Pancreas (tissue), 10 donors: ENCODE results near the gene ST8SIA2. TPM values are rescaled to one million over a fixed set of nuclear protein-coding genes. Genes with fewer than 3 reads are reported as not detected.

Experiments
- ATAC-seq, 4 donors: fragments of 200-7000 bp; cut with Tn5 transposase; one replicate each; pipeline versions ENCODE4 v1.8.0 to v1.9.1; 2020; ENCODE audit warnings: mild to moderate bottlenecking in 4 of 4, moderate library complexity in 4 of 4
- DNase-seq, 6 donors: peaks; one replicate each; pipeline ENCODE4 v3.0.0-alpha.2; 2020
- FAIRE-seq: peaks from 2 replicates; lab custom pipeline; 2012; peaks lifted over from hg19 to GRCh38; lab: Jason Lieb, UNC
- H3K27ac ChIP-seq, 4 donors: fragments of 200-600 bp; sonication (generic); 1 replicate in 3 of 4; 2 replicates in 1 of 4; pipeline versions ENCODE4 v1.5.0 to v1.8.0; 2020
- H3K27me3 ChIP-seq, 4 donors: fragments of 200-600 bp; one replicate each; pipeline ENCODE4 v1.8.0; 2021
- H3K36me3 ChIP-seq, 3 donors: fragments of 200-600 bp; sonication (generic) in 1 of 3; one replicate each; pipeline versions ENCODE4 v1.5.0 to v1.8.0; 2020 to 2021
- H3K4me1 ChIP-seq, 3 donors: fragments of 200-600 bp; one replicate each; pipeline ENCODE4 v1.8.0; 2021
- H3K4me3 ChIP-seq, 4 donors: fragments of 200-600 bp; sonication (generic) in 2 of 4; one replicate each; pipeline versions ENCODE4 v1.5.0 to v1.8.0; 2020 to 2021
- H3K9me3 ChIP-seq, 4 donors: fragments of 200-600 bp; one replicate each; pipeline ENCODE4 v1.8.0; 2021
- CTCF ChIP-seq, 4 donors: fragments of 200-600 bp; sonication (generic) in 3 of 4; IDR thresholded peaks; one replicate each; pipeline versions ENCODE4 v1.5.0 to v1.8.0; 2021; ENCODE audit warnings: antibody characterized with exemption in 4 of 4
- WGBS, 2 donors: extraction: QIAGEN DNeasy Blood & Tissue Kit; methylation state at CpG; one replicate each; pipeline ENCODE4 v1.1.7; 2013; 5-methylcytosine and 5-hydroxymethylcytosine counted together
- intact Hi-C, 3 donors: fragments of 100-400 bp; cut with DNase I; formaldehyde crosslinking; loops; one replicate each; pipeline versions ENCODE4 v1.11.1 to v1.14.2; 2022
- polyA plus RNA-seq, 2 donors: library from polyadenylated mRNA; stranded (reverse); fragments of 200-250 nt; gene quantifications; one replicate each; pipeline ENCODE4 v1.2.3, GENCODE V29; 2013
- total RNA-seq, 6 donors: library from RNA; stranded (reverse); fragmentation: NEBNext Ultra II Directional in 4 of 6; extraction: Animal tissue kit (Norgen Biotek cat#: 25700) in 4 of 6; gene quantifications; one replicate each; pipeline versions ENCODE4 v1.2.1 to v1.2.4, GENCODE V29; 2021 to 2023
- donor health status: healthy with polysubstance abuse.
- donor health status: DM: no; HTN: no; CAD: no; lungs with moderate emphysema.
- donor health status: DM: no; HTN: no; CAD: no.
- donor health status: control.
- donor health status: control.
- donor health status: Bipolar disorder and iron deficiency.
- donor health status: DM: yes; HTN: yes; CAD: no.
- donor health status: DM: no; HTN: no; CAD: no.
- donor health status: DM: no; HTN: no; CAD: no.
- donor health status: DM: yes; HTN: yes; CAD: no.

ST8SIA2 gene
- total and polyA plus RNA-seq, 8 donors, result 0.02 to 0.19 TPM; not detected in 6

- FAIRE-seq (no peak), ATAC-seq (no peak), DNase-seq (no peak)
- no peak overlapping the region for H3K27ac ChIP-seq
- H3K27me3 ChIP-seq, result peaks cover 0 to 7% (median 0%) of the 10 kb centered on the region in 4 donors
- TF ChIP-seq CTCF (IDR thresholded peaks at IDR 0.05), result no peak
- WGBS, 2 donors, result 45 to 53% methylated on average over 10 of the region's 10 CpGs
- no peaks in the 10 kb centered on the region for H3K4me1 ChIP-seq
- H3K36me3 ChIP-seq, result no peaks in the 10 kb centered on the region
- no peak overlapping the region for H3K4me3 ChIP-seq
- intact Hi-C loops, result no loop called here
- no peaks in the 10 kb centered on the region for H3K9me3 ChIP-seq
Measured at GRCh38 chr15:92361321-92362000, 32.2 kb upstream of the ST8SIA2 start.

GRCh38 chr15:92362001-92362350, 31.7 kb upstream of the ST8SIA2 start:
- Histone ChIP-seq H3K27ac (no peak overlapping the region), H3K4me3 (no peak overlapping the region), H3K27me3 (peaks cover 0 to 7% (median 0%) of the 10 kb centered on the region in 4 donors), H3K4me1 (no peaks in the 10 kb centered on the region), H3K9me3 (no peaks in the 10 kb centered on the region), H3K36me3 (no peaks in the 10 kb centered on the region)
- intact Hi-C loops, result no loop called here
- TF ChIP-seq CTCF (IDR thresholded peaks at IDR 0.05), result no peak
- 33 to 46% methylated on average over 3 of the region's 3 CpGs for WGBS, 2 donors
- DNase-seq (no peak), ATAC-seq (no peak), FAIRE-seq (no peak)

- WGBS, 2 donors, result 7 to 9% methylated on average over 6 of the region's 6 CpGs
- DNase-seq, result no peak
- no peak for ATAC-seq
Measured at GRCh38 chr15:92365084-92365483, 28.6 kb upstream of the ST8SIA2 start.

GRCh38 chr15:92365906-92366305, 27.8 kb upstream of the ST8SIA2 start:
- Histone ChIP-seq H3K4me3 (no peak overlapping the region), H3K9me3 (no peaks in the 10 kb centered on the region), H3K4me1 (no peaks in the 10 kb centered on the region), H3K36me3 (no peaks in the 10 kb centered on the region), H3K27me3 (peaks cover 0 to 7% (median 0%) of the 10 kb centered on the region in 4 donors), H3K27ac (no peak overlapping the region)
- WGBS, 2 donors, result 62 to 63% methylated on average over 3 of the region's 3 CpGs
- no peak for TF ChIP-seq CTCF (IDR thresholded peaks at IDR 0.05)
- no peak for DNase-seq
- ATAC-seq, result no peak
- intact Hi-C loops, result no loop called here
- FAIRE-seq, result no peak

More at GRCh38 chr15:92365084-92365483, 28.6 kb upstream of the ST8SIA2 start:
- Histone ChIP-seq H3K9me3 (no peaks in the 10 kb centered on the region), H3K4me1 (no peaks in the 10 kb centered on the region), H3K36me3 (no peaks in the 10 kb centered on the region), H3K27me3 (peaks cover 0 to 7% (median 0%) of the 10 kb centered on the region in 4 donors), H3K4me3 (no peak overlapping the region), H3K27ac (no peak overlapping the region)
- no peak for TF ChIP-seq CTCF (IDR thresholded peaks at IDR 0.05)
- intact Hi-C loops, result no loop called here
- FAIRE-seq, result no peak

GRCh38 chr15:92366381-92366780, 27.3 kb upstream of the ST8SIA2 start:
- no peak for TF ChIP-seq CTCF (IDR thresholded peaks at IDR 0.05)
- Histone ChIP-seq H3K4me3 (no peak overlapping the region), H3K9me3 (no peaks in the 10 kb centered on the region), H3K27ac (no peak overlapping the region), H3K27me3 (peaks cover 0 to 7% (median 0%) of the 10 kb centered on the region in 4 donors), H3K4me1 (no peaks in the 10 kb centered on the region), H3K36me3 (no peaks in the 10 kb centered on the region)
- intact Hi-C loops, result no loop called here
- 80 to 83% methylated on average over 5 of the region's 5 CpGs for WGBS, 2 donors
- ATAC-seq (no peak), FAIRE-seq (no peak), DNase-seq (no peak)
